Activated CD8-positive, alpha-beta T cell treated with anti-CD3 and anti-CD28 coated beads for 36 hours (primary cell): ENCODE data around the gene SHMT2. TPM values are rescaled to one million over a fixed set of nuclear protein-coding genes. Genes with fewer than 3 reads are reported as not detected.

Source experiments
- ATAC-seq: fragments of 200-7000 bp; cut with Tn5 transposase; one replicate; pipeline ENCODE4 v1.10.0; 2021; ENCODE audit warnings: mild to moderate bottlenecking, moderate library complexity
- CTCF ChIA-PET: fragments of 350-600 bp; sonication (Branson Sonifier 250); formaldehyde crosslinking; loops from one replicate; lab custom pipeline; 2021; ENCODE audit warnings: antibody characterized with exemption; lab: Charles Lee
- POLR2A ChIA-PET: fragments of 350-600 bp; sonication (Branson Sonifier 250); formaldehyde crosslinking; loops from one replicate; lab custom pipeline; 2021; ENCODE audit warnings: antibody characterized with exemption; lab: Charles Lee
- DNase-seq: peaks from one replicate; pipeline ENCODE4 v3.0.0-alpha.2; 2020
- H3K27ac Mint-ChIP-seq: one replicate; pipeline ENCODE4 v1.8.0; 2021; ENCODE audit warnings: mild to moderate bottlenecking, mixed read lengths
- H3K27me3 Mint-ChIP-seq: one replicate; pipeline ENCODE4 v1.8.0; 2021; ENCODE audit warnings: mixed read lengths
- H3K36me3 Mint-ChIP-seq: one replicate; pipeline ENCODE4 v1.8.0; 2021; ENCODE audit warnings: low read depth, mixed read lengths
- H3K4me1 Mint-ChIP-seq: one replicate; pipeline ENCODE4 v1.8.0; 2021; ENCODE audit warnings: low read depth, mixed read lengths
- H3K4me3 Mint-ChIP-seq: one replicate; pipeline ENCODE4 v1.8.0; 2021; ENCODE audit warnings: mild to moderate bottlenecking, moderate library complexity, mixed read lengths
- H3K9me3 Mint-ChIP-seq: one replicate; pipeline ENCODE4 v1.8.0; 2021; ENCODE audit warnings: mixed read lengths
- CTCF ChIP-seq: fragments of 200-600 bp; IDR thresholded peaks from one replicate; pipeline ENCODE4 v1.8.0; 2022; ENCODE audit warnings: antibody characterized with exemption, mild to moderate bottlenecking
- intact Hi-C: fragments of 100-400 bp; cut with micrococcal nuclease; formaldehyde crosslinking; loops from one replicate; pipeline ENCODE4 v1.10.0; 2022
- total RNA-seq, 2 experiments: library from RNA; stranded (reverse); gene quantifications; one replicate each; pipeline ENCODE4 v1.2.3, GENCODE V29; 2021

Gene SHMT2
- total RNA-seq, 2 experiments from 2014 or later, result 480 to 529 TPM

GRCh38 chr12:57235017-57235727 is 5.7 kb downstream of the SHMT2 start:
- ATAC-seq (no peak), DNase-seq (no peak)
- CTCF ChIA-PET, result interaction anchor here (11.8 to 12.7 kb wide), 2 partner anchors 7 to 19 kb away, joined by 397 to 431 read pairs; partner anchors contain the start of genes NXPH4 and SHMT2
- no peaks in the 10 kb centered on the region for H3K9me3 Mint-ChIP-seq
- POLR2A ChIA-PET, result interaction anchor here (10.7 to 12.9 kb wide), 2 partner anchors 8 to 19 kb away, joined by 99 to 238 read pairs; partner anchors contain the start of genes NXPH4 and SHMT2
- H3K4me3 Mint-ChIP-seq, result no peak overlapping the region
- intact Hi-C loops, result no loop called here
- peaks cover 17% of the 10 kb centered on the region for H3K27me3 Mint-ChIP-seq
- TF ChIP-seq CTCF, result no peak
- no peak overlapping the region for H3K27ac Mint-ChIP-seq
- peaks cover 53% of the 10 kb centered on the region for H3K36me3 Mint-ChIP-seq
- H3K4me1 Mint-ChIP-seq, result peaks cover 60% of the 10 kb centered on the region

GRCh38 chr12:57235728-57236131 is 6.2 kb downstream of the SHMT2 start:
- Mint-ChIP-seq H3K36me3 (peaks cover 47% of the 10 kb centered on the region), H3K9me3 (no peaks in the 10 kb centered on the region), H3K27me3 (peaks cover 21% of the 10 kb centered on the region), H3K4me1 (peaks cover 60% of the 10 kb centered on the region), H3K4me3 (no peak overlapping the region), H3K27ac (no peak overlapping the region)
- no peak for ATAC-seq
- intact Hi-C loops, result no loop called here
- no peak for DNase-seq
- TF ChIP-seq CTCF, result no peak
- ChIA-PET POLR2A (interaction anchor here (10.7 to 12.9 kb wide), 2 partner anchors 9 to 20 kb away, joined by 99 to 238 read pairs; partner anchors contain the start of genes NXPH4 and SHMT2), CTCF (interaction anchor here (11.8 to 12.7 kb wide), 2 partner anchors 8 to 20 kb away, joined by 397 to 431 read pairs; partner anchors contain the start of genes NXPH4 and SHMT2)

GRCh38 chr12:57236201-57236924 is 6.9 kb downstream of the SHMT2 start:
- peaks cover 61% of the 10 kb centered on the region for H3K4me1 Mint-ChIP-seq
- intact Hi-C loops, result no loop called here
- H3K27me3 Mint-ChIP-seq, result peaks cover 26% of the 10 kb centered on the region
- DNase-seq (peak; percentile 49), ATAC-seq (no peak)
- no peak overlapping the region for H3K4me3 Mint-ChIP-seq
- H3K36me3 Mint-ChIP-seq, result peaks cover 41% of the 10 kb centered on the region
- H3K9me3 Mint-ChIP-seq, result no peaks in the 10 kb centered on the region
- H3K27ac Mint-ChIP-seq, result no peak overlapping the region
- no peak for TF ChIP-seq CTCF
- CTCF ChIA-PET, result interaction anchor here (11.8 to 12.7 kb wide), 2 partner anchors 9 to 20 kb away, joined by 397 to 431 read pairs; partner anchors contain the start of genes NXPH4 and SHMT2
- POLR2A ChIA-PET, result interaction anchor here (10.7 to 12.9 kb wide), 2 partner anchors 9 to 20 kb away, joined by 99 to 238 read pairs; partner anchors contain the start of genes NXPH4 and SHMT2

GRCh38 chr12:57236925-57237595 is 7.5 kb downstream of the SHMT2 start:
- intact Hi-C loops, result no loop called here
- DNase-seq (no peak), ATAC-seq (no peak)
- H3K4me3 Mint-ChIP-seq, result peak overlapping the region; percentile 15
- H3K27me3 Mint-ChIP-seq, result peaks cover 33% of the 10 kb centered on the region
- POLR2A ChIA-PET, result interaction anchor here (10.7 to 12.9 kb wide), 2 partner anchors 10 to 21 kb away, joined by 99 to 238 read pairs; partner anchors contain the start of genes NXPH4 and SHMT2
- H3K9me3 Mint-ChIP-seq, result no peaks in the 10 kb centered on the region
- H3K4me1 Mint-ChIP-seq, result peaks cover 61% of the 10 kb centered on the region
- CTCF ChIA-PET, result interaction anchor here (11.8 to 12.7 kb wide), 2 partner anchors 9 to 21 kb away, joined by 397 to 431 read pairs; partner anchors contain the start of genes NXPH4 and SHMT2
- H3K36me3 Mint-ChIP-seq, result peaks cover 34% of the 10 kb centered on the region
- H3K27ac Mint-ChIP-seq, result no peak overlapping the region
- no peak for TF ChIP-seq CTCF
